Thoracic aorta (tissue), 2 donors: ENCODE results near the gene STOM. TPM values are rescaled to one million over a fixed set of nuclear protein-coding genes. Genes with fewer than 3 reads are reported as not detected.

ENCODE experiments used
- ATAC-seq: fragments of 150-250 bp; one replicate; pipeline ENCODE4 v1.8.0; 2017; ENCODE audit warnings: low read depth; ENCODE audit not compliant: insufficient number of reproducible peaks, low FRiP score
- DNase-seq: peaks from one replicate; pipeline ENCODE4 v3.0.0-alpha.2; 2020; ENCODE audit warnings: low spot score
- H3K27ac ChIP-seq, 2 donors: fragments of 200-600 bp; sonication (generic); 1 replicate in 1 of 2; 2 replicates in 1 of 2; pipeline ENCODE4 v1.5.1; 2016; ENCODE audit warnings: mild to moderate bottlenecking in 2 of 2, moderate library complexity in 2 of 2
- H3K27me3 ChIP-seq: fragments of 200-600 bp; sonication (generic); replicated peaks from 2 replicates; pipeline ENCODE4 v1.6.0; 2016; ENCODE audit warnings: mild to moderate bottlenecking; ENCODE audit not compliant: insufficient read depth
- H3K36me3 ChIP-seq: fragments of 200-600 bp; sonication (generic); one replicate; pipeline ENCODE4 v1.5.1; 2016
- H3K4me1 ChIP-seq, 2 donors: fragments of 200-600 bp; sonication (generic); 1 replicate in 1 of 2; 2 replicates in 1 of 2; pipeline versions ENCODE4 v1.5.1 to v1.6.0; 2016; ENCODE audit warnings: low read depth in 2 of 2, mild to moderate bottlenecking in 1 of 2; ENCODE audit not compliant: control insufficient read depth in 1 of 2
- H3K4me3 ChIP-seq: fragments of 200-600 bp; sonication (generic); 2 replicates; pipeline ENCODE4 v1.5.1; 2016; ENCODE audit warnings: mild to moderate bottlenecking
- H3K9me3 ChIP-seq: fragments of 200-600 bp; sonication (generic); 2 replicates; pipeline ENCODE4 v1.5.1; 2016
- total RNA-seq, 2 donors: library from RNA; depleted of rRNA; stranded (reverse); fragments of >200 nt; gene quantifications; one replicate each; pipeline versions ENCODE4 v1.1.0 to v1.2.3, GENCODE V29; 2016
- TF ChIP-seq, protein P1 (sequence below): fragments of 200-600 bp; sonication (generic); IDR thresholded peaks from one replicate; pipeline ENCODE4 v1.5.1; 2019; ENCODE audit warnings: antibody characterized with exemption

Gene STOM
- total RNA-seq, 2 donors from 2014 or later, result 177 to 344 TPM

DNA sequence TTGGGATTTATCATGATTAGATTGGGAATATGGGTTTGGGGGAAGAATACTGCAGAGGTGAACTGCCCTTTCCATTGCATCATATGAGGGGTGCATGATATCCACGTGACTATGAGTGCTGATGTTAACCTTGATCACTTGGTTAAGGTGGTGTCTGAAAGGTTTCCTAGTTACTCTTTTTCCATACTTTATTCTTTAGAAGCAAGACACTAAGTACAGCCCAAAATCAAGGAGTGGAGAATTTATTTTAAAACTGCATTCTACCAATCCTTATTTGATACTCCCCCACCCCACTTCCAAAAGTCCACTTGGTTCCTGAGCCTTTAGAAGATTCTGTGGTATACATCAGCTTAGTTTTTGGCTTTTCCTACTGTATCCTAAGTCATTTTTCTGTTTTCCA lies 20.3 kb upstream of the STOM start:
- DNase-seq (no peak), ATAC-seq (no peak)
- H3K9me3 ChIP-seq, result no peaks in the 10 kb centered on the region
- no peak overlapping the region for H3K4me3 ChIP-seq
- H3K4me1 ChIP-seq, result no peaks in the 10 kb centered on the region
- H3K36me3 ChIP-seq, result no peaks in the 10 kb centered on the region
- no peak overlapping the region for H3K27ac ChIP-seq
- TF ChIP-seq, protein P1, sequence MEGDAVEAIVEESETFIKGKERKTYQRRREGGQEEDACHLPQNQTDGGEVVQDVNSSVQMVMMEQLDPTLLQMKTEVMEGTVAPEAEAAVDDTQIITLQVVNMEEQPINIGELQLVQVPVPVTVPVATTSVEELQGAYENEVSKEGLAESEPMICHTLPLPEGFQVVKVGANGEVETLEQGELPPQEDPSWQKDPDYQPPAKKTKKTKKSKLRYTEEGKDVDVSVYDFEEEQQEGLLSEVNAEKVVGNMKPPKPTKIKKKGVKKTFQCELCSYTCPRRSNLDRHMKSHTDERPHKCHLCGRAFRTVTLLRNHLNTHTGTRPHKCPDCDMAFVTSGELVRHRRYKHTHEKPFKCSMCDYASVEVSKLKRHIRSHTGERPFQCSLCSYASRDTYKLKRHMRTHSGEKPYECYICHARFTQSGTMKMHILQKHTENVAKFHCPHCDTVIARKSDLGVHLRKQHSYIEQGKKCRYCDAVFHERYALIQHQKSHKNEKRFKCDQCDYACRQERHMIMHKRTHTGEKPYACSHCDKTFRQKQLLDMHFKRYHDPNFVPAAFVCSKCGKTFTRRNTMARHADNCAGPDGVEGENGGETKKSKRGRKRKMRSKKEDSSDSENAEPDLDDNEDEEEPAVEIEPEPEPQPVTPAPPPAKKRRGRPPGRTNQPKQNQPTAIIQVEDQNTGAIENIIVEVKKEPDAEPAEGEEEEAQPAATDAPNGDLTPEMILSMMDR, result no peak
- H3K27me3 ChIP-seq, result no peaks in the 10 kb centered on the region

GRCh38 chr9:121388140-121388905 lies 18.3 kb upstream of the STOM start:
- no peaks in the 10 kb centered on the region for H3K27me3 ChIP-seq
- H3K27ac ChIP-seq, result no peak overlapping the region
- ATAC-seq, result no peak
- H3K4me3 ChIP-seq, result no peak overlapping the region
- TF ChIP-seq, protein P1, result no peak
- no peaks in the 10 kb centered on the region for H3K9me3 ChIP-seq
- no peaks in the 10 kb centered on the region for H3K36me3 ChIP-seq
- H3K4me1 ChIP-seq, result no peaks in the 10 kb centered on the region
- DNase-seq, result no peak

- ATAC-seq (no peak), DNase-seq (no peak)
- H3K27me3 ChIP-seq, result no peaks in the 10 kb centered on the region
- no peaks in the 10 kb centered on the region for H3K36me3 ChIP-seq
- TF ChIP-seq, protein P1, result no peak
- H3K27ac ChIP-seq, result no peak overlapping the region
- H3K4me1 ChIP-seq, result no peaks in the 10 kb centered on the region
- H3K4me3 ChIP-seq, result no peak overlapping the region
- H3K9me3 ChIP-seq, result no peaks in the 10 kb centered on the region
These were observed 16.6 kb upstream of the STOM start for GRCh38 chr9:121386442-121387175.

GRCh38 chr9:121383715-121384114 lies 13.7 kb upstream of the STOM start:
- Histone ChIP-seq H3K27me3 (no peaks in the 10 kb centered on the region), H3K4me3 (no peak overlapping the region), H3K27ac (no peak overlapping the region), H3K4me1 (no peaks in the 10 kb centered on the region), H3K9me3 (no peaks in the 10 kb centered on the region), H3K36me3 (no peaks in the 10 kb centered on the region)
- DNase-seq, result no peak
- TF ChIP-seq, protein P1, result no peak
- no peak for ATAC-seq

- DNase-seq (no peak), ATAC-seq (no peak)
- no peaks in the 10 kb centered on the region for H3K36me3 ChIP-seq
These were observed 10.8 kb upstream of the STOM start for GRCh38 chr9:121380846-121381245.

More at GRCh38 chr9:121380846-121381245, 10.8 kb upstream of the STOM start:
- H3K27ac ChIP-seq, result no peak overlapping the region
- H3K4me3 ChIP-seq, result no peak overlapping the region
- no peaks in the 10 kb centered on the region for H3K4me1 ChIP-seq
- TF ChIP-seq, protein P1, result no peak
- H3K9me3 ChIP-seq, result no peaks in the 10 kb centered on the region
- no peaks in the 10 kb centered on the region for H3K27me3 ChIP-seq
